ENCODE results near the gene SMIM32.
A peak's percentile ranks its signal among the peaks of the same experiment; 100 is the strongest.

Gene SMIM32

GRCh38 chr5:136185974-136186665, 6.8 kb downstream of the SMIM32 start:
- no peak for DNase-seq

- DNase-seq, result no peak
Measured at GRCh38 chr5:136182618-136183017, 10.3 kb downstream of the SMIM32 start.

- peak; percentile 76 for DNase-seq
Measured at GRCh38 chr5:136174021-136174659, 18.8 kb downstream of the SMIM32 start.

- no peak for DNase-seq
Measured at GRCh38 chr5:136169218-136169617, 23.7 kb downstream of the SMIM32 start.

- no peak for DNase-seq
Measured at GRCh38 chr5:136166909-136167308, 26.1 kb downstream of the SMIM32 start.

- DNase-seq, result no peak
Measured at GRCh38 chr5:136164226-136164625, 28.7 kb downstream of the SMIM32 start.

GRCh38 chr5:136162008-136162407, 31.0 kb downstream of the SMIM32 start:
- no peak for DNase-seq

- DNase-seq, result no peak
Measured at GRCh38 chr5:136159457-136159856, 33.5 kb downstream of the SMIM32 start.

GRCh38 chr5:136157514-136157913, 35.4 kb downstream of the SMIM32 start:
- DNase-seq, result no peak

- no peak for DNase-seq
Measured at GRCh38 chr5:136155761-136156160, 37.2 kb downstream of the SMIM32 start.

- no peak for DNase-seq
Measured at GRCh38 chr5:136155078-136155477, 37.9 kb downstream of the SMIM32 start.

- DNase-seq, result no peak
Measured at GRCh38 chr5:136153581-136154236, 39.3 kb downstream of the SMIM32 start.

GRCh38 chr5:136149891-136150290, 43.1 kb downstream of the SMIM32 start:
- no peak for DNase-seq

- no peak for DNase-seq
Measured at GRCh38 chr5:136147632-136148031, 45.3 kb downstream of the SMIM32 start.

GRCh38 chr5:136146201-136146600, 46.8 kb downstream of the SMIM32 start:
- no peak for DNase-seq

- no peak for DNase-seq
Measured at GRCh38 chr5:136145030-136145429, 47.9 kb downstream of the SMIM32 start.

GRCh38 chr5:136143763-136144162, 49.2 kb downstream of the SMIM32 start:
- DNase-seq, result no peak

- DNase-seq, result no peak
Measured at GRCh38 chr5:136143312-136143711, 49.6 kb downstream of the SMIM32 start.

GRCh38 chr5:136141561-136141960, 51.4 kb downstream of the SMIM32 start:
- DNase-seq, result peak; percentile 55

Measured in DMS53 (cell line).